ENCODE data around the gene RBM42. TPM values are rescaled to one million over a fixed set of nuclear protein-coding genes. Genes with fewer than 3 reads are reported as not detected.

RBM42 gene
- total and polyA plus RNA-seq, 9 of the 15 experiments (the other 6 are each of a cell fraction or from before 2014, with no cell fraction given) = 5.7 to 149 (median 32.4) TPM

DNA sequence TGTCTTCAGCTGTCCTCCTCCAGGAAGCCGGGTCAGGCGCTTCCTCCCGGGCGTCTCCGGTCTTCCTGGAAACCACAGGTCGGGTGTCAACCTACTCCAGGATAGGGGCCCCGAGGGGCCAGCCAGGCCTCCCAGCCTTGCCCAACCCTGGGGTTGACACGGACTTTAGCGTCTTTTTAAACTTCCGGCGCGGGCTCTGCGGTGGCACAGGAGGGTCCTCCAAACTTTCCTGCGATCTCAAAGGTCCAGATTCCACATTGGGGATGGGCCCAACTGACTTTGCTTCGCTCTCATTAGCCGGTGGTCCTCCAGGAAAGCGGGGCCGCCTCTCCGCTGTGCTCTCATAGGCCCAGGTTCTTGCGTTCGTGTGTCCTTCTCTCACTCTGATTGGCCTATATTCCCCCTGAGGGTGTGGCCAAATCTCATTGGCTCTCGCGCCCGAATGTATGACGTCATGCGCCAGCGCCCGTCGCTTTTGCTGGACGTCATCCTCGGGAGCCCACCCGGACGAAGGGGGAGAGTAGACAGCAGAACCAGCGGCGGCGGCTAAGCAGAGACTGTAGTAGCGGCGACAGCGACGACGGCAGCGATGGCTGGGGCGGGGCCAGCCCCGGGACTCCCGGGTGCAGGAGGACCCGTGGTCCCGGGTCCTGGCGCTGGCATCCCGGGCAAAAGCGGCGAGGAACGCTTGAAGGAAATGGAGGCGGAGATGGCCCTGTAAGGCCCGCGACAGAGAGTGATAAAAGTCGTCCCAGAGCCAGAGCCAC lies at the start of gene RBM42 (continued):
- TF ChIP-seq, protein P1, sequence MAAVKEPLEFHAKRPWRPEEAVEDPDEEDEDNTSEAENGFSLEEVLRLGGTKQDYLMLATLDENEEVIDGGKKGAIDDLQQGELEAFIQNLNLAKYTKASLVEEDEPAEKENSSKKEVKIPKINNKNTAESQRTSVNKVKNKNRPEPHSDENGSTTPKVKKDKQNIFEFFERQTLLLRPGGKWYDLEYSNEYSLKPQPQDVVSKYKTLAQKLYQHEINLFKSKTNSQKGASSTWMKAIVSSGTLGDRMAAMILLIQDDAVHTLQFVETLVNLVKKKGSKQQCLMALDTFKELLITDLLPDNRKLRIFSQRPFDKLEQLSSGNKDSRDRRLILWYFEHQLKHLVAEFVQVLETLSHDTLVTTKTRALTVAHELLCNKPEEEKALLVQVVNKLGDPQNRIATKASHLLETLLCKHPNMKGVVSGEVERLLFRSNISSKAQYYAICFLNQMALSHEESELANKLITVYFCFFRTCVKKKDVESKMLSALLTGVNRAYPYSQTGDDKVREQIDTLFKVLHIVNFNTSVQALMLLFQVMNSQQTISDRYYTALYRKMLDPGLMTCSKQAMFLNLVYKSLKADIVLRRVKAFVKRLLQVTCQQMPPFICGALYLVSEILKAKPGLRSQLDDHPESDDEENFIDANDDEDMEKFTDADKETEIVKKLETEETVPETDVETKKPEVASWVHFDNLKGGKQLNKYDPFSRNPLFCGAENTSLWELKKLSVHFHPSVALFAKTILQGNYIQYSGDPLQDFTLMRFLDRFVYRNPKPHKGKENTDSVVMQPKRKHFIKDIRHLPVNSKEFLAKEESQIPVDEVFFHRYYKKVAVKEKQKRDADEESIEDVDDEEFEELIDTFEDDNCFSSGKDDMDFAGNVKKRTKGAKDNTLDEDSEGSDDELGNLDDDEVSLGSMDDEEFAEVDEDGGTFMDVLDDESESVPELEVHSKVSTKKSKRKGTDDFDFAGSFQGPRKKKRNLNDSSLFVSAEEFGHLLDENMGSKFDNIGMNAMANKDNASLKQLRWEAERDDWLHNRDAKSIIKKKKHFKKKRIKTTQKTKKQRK (IDR thresholded peaks at IDR 0.05; ENCODE audit: borderline replicate concordance, low read depth, low read length) = peak; percentile 83; the same call in 1 of the 2 replicates
- no peak for TF ChIP-seq ZNF23 (CRISPR knock-in tag; IDR thresholded peaks at IDR 0.05)
- no peak for TF ChIP-seq ZNF583 (CRISPR knock-in tag; IDR thresholded peaks at IDR 0.05)
- TF ChIP-seq SOX6 (IDR thresholded peaks at IDR 0.05) = no peak
- TF ChIP-seq PURB (CRISPR knock-in tag; IDR thresholded peaks at IDR 0.05; ENCODE audit: low read depth) = no peak
- TF ChIP-seq ARID1B (IDR thresholded peaks at IDR 0.05) = peak; percentile 60
- TF ChIP-seq BMI1 (IDR thresholded peaks at IDR 0.05; ENCODE audit: low read length) = no peak
- peak; percentile 96 for TF ChIP-seq ASH1L (IDR thresholded peaks at IDR 0.05; ENCODE audit: borderline replicate concordance, low read depth, partially characterized antibody)
- TF ChIP-seq TFAP4 (CRISPR knock-in tag; IDR thresholded peaks at IDR 0.05; ENCODE audit: borderline replicate concordance) = peak; percentile 65; the same call in 1 of the 2 replicates
- no peak for TF ChIP-seq HDGF (IDR thresholded peaks at IDR 0.05)
- TF ChIP-seq, protein P2, sequence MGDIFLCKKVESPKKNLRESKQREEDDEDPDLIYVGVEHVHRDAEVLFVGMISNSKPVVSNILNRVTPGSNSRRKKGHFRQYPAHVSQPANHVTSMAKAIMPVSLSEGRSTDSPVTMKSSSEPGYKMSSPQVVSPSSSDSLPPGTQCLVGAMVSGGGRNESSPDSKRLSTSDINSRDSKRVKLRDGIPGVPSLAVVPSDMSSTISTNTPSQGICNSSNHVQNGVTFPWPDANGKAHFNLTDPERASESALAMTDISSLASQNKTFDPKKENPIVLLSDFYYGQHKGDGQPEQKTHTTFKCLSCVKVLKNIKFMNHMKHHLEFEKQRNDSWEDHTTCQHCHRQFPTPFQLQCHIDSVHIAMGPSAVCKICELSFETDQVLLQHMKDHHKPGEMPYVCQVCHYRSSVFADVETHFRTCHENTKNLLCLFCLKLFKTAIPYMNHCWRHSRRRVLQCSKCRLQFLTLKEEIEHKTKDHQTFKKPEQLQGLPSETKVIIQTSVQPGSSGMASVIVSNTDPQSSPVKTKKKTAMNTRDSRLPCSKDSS (IDR thresholded peaks at IDR 0.05; ENCODE audit: low read depth, partially characterized antibody) = no peak
- no peak for TF ChIP-seq PYGO2 (tag; IDR thresholded peaks at IDR 0.05)
- TF ChIP-seq, protein P3, sequence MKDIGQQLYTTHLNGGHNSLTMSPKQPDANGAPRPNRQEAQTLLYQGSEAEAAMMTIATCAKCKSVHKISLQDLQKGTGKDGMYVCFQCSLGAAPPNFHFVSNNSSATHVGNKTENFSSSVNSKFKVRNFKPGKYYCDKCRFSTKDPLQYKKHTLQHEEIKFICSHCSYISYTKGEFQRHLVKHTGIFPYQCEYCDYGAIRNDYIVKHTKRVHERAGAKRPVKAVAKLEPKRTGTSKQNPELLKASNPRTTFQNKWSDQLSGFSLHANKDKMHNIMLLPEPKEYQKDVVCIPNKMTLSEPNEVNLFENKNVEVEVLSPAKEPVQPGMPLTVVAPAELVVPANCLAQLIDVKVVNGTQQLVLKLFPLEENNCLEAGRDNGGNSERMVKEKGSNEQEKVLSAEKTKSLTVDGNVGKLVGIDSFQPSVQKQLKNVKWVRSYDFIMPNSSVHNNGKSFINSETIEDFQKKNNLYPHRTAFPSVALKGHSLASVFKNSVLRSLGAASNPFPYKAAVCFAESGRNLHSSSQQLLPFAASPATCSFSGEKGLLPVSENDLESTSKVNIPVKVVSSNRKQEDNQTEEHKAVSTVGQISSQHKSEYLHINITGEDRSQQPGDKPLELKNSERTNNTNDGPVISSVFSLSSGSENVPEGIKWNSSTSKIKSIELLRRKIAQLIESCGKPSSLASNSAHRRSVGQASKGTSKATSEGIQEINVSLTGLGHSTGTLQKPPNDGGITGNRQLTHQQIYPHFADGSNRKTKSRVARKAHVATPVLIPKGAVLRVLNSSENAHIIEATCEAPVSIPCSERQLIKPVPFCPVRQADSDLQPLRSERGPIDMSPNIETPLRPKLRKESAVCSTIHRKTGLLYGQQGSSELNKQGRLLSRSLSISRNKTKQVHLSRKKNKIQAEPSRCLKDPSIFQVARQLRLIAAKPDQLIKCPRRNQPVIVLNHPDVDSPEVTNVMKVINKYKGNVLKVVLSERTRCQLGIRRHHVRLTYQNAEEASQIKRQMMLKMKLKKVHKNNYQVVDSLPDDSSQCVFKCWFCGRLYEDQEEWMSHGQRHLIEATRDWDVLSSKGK (CRISPR knock-in tag; IDR thresholded peaks at IDR 0.05) = no peak
- no peak for TF ChIP-seq MTF1 (CRISPR knock-in tag; IDR thresholded peaks at IDR 0.05; ENCODE audit: borderline replicate concordance)
- TF ChIP-seq NCOA6 (IDR thresholded peaks at IDR 0.05) = no peak
- TF ChIP-seq PPARD (CRISPR knock-in tag; IDR thresholded peaks at IDR 0.05) = no peak
- no peak for TF ChIP-seq SREBF1 (IDR thresholded peaks at IDR 0.05; ENCODE audit: borderline replicate concordance, low read depth, low read length)

Data from K562 (cell line).